Measurements from ENCODE around the gene JMJD7.

JMJD7 gene

DNA sequence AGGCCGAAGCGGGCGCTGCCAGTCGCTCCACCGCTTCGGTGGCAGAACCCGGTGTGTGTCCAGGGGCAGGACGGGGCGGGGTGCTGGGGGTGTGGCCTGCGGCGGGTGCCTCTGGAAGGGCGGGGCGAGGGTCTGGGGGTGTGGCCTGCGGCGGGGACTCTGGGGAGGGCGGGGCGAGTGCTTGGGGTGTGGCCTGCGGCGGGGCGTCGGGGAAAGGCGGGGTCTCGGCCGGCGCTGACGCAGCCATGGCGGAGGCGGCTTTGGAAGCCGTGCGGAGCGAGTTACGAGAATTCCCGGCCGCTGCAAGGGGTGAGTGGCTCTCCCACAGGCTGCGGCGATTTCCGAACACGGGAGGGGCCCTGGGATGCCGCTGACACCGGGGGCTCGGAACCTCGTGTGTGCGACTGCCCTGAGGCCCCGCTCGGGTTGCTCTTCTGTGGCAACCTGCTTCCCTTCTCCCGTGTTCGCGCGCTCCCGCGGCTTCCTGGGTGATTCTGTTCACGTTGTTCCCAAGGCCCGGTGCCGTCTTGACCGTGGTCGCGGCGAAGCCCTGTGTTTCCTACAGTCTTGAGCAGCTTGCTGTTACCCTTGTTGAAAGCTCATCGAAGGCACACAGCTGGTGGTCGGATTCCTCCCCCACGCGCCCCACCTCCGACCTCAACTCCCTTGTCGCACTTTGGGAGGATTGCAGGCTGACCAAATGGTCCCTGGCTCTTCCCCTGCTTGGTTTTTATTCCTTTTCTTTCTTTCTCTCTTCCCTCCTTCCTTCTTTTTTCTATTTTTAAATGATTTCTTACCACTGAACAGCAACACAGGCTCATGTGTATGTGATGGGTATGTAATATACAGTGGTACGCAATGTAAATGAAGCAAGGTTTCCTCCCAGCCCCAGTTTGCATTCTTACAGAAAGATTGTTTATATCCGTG lies at the start of gene JMJD7:
JMJD7 (plus strand) TSS at position 213 of the 927 bp plus-strand sequence; CDS start at position 246, 33 bp downstream.
- DNase-seq (ENCODE audit: low read depth, low spot score), result no peak

DNA sequence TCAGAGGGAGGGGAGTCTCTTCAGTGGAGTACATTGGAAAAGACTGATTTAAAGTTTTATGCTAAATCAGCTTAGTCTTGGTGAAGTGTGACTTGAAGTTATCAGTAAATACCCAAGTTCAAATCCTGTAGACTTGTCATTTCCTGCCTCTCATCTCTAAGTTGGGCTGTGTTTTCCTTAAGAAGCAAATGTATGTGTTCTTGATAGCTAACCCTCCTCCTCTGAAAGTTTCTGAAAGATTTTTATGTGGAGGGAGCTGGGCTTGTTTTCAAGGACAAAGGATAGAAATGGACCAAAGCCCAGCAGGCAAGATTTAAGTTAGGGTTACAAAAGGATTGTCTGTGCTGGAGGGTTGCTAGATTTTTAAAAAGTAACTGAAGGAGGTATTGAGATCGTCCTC lies 49.4 kb upstream of the JMJD7 start:
- no peak for DNase-seq (ENCODE audit: low read depth, low spot score)

DNA sequence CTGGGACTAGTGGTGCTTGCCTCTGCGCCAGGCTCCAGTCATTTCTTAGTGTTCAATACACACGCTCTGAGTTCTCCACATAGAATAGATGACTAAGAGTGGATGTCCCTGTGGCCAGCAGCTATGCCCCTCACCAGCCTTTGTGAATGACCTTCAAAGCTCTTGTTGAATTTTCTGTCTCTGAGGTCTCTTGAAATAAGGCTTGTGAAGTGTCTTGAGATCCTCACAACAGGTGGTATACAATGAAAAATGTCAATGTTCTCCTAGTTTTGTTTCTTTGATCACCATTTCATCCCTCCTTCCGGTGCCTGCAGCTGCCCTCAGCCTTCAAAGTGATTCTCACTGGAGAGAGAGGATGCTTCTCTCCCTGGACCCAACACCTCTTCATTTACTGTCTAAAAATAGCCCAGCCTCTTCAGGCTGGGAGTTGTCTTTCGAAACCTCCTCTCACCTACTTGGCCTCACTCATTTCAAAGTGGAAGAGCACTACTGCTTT lies 48.2 kb upstream of the JMJD7 start:
- DNase-seq (ENCODE audit: low read depth, low spot score), result no peak

GRCh38 chr15:41780266-41780665 lies 47.6 kb upstream of the JMJD7 start:
- DNase-seq (ENCODE audit: low read depth, low spot score), result no peak

DNA sequence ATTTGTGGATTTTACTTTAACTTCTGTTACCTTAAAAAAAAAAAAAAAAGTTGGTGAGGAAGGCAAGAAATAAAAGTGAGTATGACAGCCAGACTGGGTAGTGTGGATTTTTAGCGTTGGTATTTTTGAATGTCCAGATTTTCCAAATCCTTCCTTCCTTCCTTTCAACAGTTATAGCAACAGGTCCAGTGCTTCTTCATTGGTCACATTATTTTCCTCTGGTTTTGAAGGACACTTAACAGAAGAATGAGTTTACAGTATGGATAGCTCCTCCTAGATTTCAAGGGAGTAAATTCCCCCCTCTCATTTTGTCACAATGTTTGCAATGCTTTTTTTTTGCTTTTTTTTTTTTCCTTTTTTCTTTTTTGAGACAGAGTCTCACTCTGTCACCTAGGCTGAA lies 47.2 kb upstream of the JMJD7 start:
- DNase-seq (ENCODE audit: low read depth, low spot score), result no peak

- no peak for DNase-seq (ENCODE audit: low read depth, low spot score)
These were observed 45.3 kb upstream of the JMJD7 start for GRCh38 chr15:41782371-41783282.

DNA sequence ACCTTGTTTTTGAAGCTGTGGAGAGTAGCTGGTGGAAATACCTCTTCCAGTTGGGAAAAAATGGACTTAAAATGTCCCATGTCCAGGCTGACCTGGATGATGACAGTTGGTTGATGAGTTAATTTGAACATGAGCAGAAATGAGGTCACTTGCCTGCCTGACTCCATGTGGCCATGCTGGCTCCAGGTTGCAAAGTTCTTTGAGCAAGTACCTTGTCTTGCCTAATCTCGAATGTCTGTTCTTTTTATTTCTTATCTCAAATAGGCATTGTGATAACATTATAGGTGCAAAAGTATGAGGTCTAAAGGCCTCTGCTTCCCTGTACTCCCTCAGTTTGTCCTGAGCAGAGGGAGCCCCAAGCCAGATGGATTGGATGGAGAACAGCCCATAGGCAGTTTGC lies 44.6 kb upstream of the JMJD7 start:
- no peak for DNase-seq (ENCODE audit: low read depth, low spot score)

GRCh38 chr15:41788262-41788661 lies 39.6 kb upstream of the JMJD7 start:
- DNase-seq (ENCODE audit: low read depth, low spot score), result no peak

- no peak for DNase-seq (ENCODE audit: low read depth, low spot score)
These were observed 38.7 kb upstream of the JMJD7 start for GRCh38 chr15:41789236-41789635.

- no peak for DNase-seq (ENCODE audit: low read depth, low spot score)
These were observed 38.2 kb upstream of the JMJD7 start for GRCh38 chr15:41789662-41790061.

DNA sequence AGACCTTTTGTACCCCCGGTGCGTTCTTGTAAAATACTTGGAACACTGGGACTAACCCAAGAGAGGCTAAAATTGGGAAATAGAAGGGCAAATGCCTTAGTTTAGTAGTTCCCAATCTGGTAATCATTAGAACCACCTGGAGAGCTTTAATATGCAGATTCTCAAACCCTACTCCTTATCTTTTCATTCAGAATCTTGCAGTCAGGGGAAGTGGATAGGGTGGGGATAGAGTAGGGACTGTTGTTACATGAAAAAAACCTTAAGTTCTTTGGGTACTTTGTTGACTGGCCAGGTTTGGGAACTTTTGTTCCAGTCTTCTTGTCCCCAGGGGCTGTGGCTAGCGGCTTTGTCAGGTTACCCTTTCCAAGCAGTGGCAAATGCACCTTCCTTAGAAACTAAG lies 37.7 kb upstream of the JMJD7 start:
- no peak for DNase-seq (ENCODE audit: low read depth, low spot score)

- DNase-seq (ENCODE audit: low read depth, low spot score), result no peak
These were observed 36.9 kb upstream of the JMJD7 start for GRCh38 chr15:41790756-41791546.

DNA sequence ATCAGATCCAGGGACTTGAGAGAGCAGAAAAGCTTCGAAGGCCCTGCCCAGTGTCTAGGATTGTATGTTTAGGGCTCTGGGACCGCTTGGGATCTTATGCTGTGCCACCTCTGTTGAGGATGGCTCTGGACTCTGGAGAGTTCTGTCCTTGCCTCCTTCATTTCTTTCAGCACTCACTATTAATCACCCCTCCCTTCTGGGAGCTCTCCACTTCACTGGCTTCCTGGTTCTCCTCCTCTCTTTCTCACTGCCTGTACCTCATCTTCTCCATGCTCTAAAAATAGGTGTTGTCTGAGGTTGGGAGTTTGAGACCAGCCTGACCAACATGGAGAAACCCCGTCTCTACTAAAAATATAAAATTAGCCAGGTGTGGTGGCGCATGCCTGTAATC lies 36.4 kb upstream of the JMJD7 start:
- DNase-seq (ENCODE audit: low read depth, low spot score), result no peak

DNA sequence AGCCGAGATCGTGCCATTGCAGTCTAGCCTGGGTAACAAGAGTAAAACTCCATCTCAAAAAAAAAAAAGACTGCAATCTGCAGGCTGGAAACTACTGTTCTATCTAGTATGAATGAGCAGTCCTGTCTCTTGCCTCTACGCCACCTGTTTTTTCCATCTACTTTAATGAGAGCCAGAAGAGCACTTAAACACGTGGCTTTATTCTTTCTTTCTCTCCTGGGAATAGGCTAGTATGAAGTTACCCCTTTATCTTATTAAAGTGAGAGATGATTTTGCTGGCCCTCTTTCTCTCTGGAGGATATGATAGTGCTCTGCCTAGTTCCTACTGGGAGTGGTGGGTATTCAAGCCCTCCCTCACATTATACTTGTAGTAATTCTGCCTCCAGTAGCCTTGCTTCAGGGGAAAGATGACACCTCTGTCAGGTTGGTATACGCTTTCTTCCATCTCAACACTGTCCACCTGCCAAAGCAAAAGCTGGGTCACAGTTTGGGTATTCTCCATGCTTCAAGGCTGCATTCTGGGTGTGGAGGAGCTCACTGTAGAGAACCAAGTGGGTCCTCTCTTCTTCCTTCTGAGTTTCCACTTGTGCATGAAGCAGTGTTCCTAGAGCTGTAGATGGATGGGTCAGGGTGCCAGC lies 35.8 kb upstream of the JMJD7 start:
- DNase-seq (ENCODE audit: low read depth, low spot score), result no peak

GRCh38 chr15:41794081-41794480 lies 33.8 kb upstream of the JMJD7 start:
- no peak for DNase-seq (ENCODE audit: low read depth, low spot score)

DNA sequence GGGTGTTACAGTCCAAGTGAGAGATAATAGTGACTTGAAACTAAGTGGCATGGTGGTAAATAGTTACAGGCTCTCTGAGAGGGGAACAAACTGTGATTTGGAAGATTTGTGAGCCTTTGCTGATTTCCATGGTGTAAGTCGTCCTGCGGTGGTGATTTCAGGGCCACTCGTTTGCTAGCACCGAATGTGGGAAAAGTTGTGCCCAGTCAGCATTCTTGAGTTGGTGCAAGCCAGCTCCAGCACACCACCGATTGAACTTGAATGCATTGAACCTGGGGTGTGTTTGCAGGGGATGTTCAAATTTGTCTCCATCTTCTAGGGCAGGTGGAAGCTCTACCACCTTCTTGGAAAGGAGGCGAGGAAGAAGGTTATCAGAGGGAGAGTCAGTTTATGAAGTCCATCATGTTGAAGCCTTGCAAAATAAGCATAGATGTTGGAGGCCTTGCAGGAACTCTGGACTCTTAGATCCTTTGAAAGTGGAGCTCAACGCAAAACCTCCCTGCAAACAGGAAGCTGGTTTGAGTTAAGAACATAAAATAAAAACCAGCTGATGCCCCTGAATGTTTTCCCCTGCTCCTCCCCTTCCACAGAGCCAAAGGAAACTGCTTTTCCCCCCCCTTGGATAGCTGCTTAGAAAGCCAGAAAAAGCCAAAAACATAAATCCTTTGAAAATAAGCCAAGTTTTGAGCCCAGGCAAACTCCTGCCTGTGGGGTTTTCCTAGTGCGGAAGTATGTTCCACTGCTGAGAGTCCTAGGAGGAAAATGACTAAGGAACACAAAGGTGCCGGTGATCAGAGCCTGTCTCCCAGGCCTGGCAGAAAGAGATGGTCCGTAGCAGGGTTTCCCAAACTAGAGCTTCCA lies 31.7 kb upstream of the JMJD7 start:
- DNase-seq (ENCODE audit: low read depth, low spot score), result no peak

GRCh38 chr15:41797201-41797944 lies 30.5 kb upstream of the JMJD7 start:
- DNase-seq (ENCODE audit: low read depth, low spot score), result no peak

DNA sequence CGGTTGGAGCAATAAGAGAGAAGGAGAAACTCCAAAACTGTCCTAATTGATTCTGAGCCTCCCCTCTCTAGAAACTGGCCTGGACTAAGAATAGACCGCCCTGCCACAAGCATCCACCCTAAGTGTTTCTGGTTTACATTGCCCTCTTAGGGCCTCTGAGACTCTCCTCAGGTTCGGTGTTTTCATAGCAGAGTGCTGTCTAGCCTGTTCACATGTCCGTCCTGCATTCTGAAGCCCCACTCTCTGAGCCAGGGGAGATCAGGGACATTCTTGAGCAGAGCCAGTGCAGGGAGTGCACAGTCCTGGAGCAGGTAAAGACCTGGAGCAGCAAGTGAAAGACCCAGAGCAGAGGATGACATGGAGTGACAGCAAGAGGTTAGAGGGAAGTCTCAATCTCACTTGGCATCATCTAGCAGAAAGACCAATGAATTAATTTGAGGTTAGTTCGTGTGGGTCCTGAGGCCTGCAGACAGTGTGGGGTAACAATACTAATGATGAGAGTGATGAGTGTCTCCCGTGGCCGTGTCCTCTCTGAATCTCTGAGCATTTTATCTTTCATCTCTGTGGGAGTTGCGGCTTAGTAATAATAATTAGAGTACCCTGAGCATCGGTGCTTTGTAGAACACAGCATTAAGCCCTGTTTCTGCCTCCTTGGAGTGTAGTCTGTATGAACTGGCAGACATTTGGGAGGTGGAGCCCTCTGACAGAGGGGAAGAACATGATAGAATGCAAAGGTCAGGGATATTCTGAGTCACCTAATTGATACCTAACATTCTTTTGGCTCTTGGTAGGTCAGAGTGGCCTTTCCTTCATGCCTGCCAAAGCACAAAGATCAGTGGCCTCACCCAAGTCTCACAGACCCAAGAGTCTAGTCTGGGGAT lies 29.0 kb upstream of the JMJD7 start:
- no peak for DNase-seq (ENCODE audit: low read depth, low spot score)

DNA sequence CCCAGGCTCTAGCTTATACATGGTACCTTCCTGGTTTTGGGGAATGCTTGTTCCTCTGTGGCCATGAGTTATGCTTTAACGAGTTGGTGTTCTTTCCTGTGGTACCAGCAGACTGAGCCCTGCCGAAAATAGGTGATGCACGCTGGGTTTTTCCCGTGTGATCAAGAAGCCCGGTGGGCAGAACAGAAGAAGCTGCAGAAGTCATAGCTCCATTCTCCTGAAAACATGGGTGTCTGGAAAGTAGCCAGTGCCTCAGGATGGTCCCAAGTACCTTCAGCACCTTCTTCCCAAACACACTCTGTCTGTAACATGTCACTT lies 28.4 kb upstream of the JMJD7 start:
- DNase-seq (ENCODE audit: low read depth, low spot score), result no peak

All from iPS DF 19.7 (cell line).